Hematopoietic multipotent progenitor cell treated with erythropoietin and hydrocortisone succinate and interleukin-3 and kit ligand, for 8 days (in vitro differentiated cells): ENCODE measurements around the gene TRIM69.
"Not testable (repeated sequence)": the region's sequence is repeated elsewhere in the genome, so short reads cannot be mapped to it uniquely, and the experiment has no call there.

Source experiments
- DNase-seq: peaks from one replicate; pipeline ENCODE4 v3.0.0-alpha.2; 2015

TRIM69 gene, protein sequence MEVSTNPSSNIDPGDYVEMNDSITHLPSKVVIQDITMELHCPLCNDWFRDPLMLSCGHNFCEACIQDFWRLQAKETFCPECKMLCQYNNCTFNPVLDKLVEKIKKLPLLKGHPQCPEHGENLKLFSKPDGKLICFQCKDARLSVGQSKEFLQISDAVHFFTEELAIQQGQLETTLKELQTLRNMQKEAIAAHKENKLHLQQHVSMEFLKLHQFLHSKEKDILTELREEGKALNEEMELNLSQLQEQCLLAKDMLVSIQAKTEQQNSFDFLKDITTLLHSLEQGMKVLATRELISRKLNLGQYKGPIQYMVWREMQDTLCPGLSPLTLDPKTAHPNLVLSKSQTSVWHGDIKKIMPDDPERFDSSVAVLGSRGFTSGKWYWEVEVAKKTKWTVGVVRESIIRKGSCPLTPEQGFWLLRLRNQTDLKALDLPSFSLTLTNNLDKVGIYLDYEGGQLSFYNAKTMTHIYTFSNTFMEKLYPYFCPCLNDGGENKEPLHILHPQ

DNA sequence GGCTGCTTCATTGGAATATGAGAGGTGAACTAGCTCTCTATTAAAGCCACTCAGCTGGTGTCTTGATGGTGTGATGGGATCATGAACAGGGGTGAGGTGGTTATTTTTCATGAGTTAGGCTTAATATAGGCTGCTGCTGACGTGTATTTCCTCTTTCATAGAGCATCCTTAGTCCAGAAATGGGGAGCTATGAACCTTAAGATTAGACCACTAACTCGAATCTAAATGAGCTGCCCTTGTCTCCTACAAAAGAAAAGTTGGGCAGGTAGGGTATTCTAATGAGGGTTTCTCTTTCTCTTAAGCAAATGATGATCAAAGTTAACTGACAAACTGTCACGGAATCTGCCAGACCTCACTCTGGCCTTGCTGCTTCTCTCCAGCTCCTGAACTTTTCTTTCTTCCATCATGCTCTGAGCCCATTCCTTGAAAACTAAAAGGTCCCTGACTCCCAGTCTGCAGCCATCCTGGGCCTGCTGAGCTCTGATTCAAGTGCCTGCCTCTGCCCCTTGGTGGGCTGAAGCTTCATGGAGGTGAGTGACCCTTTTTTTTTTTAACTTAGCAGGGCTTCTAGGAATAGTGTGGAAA lies at the start of gene TRIM69:
TSS of gene TRIM69 (plus strand) at position 348 of the 585 bp plus-strand sequence. CDS start at position 525, 177 bp downstream.
- DNase-seq, result no peak

DNA sequence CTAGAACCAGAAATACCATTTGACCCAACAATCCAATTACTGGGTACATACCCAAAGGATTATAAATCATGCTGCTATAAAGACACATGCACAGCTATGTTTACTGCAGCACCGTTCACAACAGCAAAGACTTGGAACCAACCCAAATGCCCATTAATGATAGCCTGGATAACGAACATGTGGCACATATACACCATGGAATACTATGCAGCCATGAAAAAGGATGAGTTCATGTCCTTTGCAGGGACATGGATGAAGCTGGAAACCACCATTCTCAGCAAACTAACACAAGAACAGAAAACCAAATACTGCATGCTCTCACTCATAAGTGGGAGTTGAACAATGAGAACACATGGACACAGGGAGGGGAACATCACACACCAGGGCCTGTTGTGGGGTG lies 47.0 kb upstream of the TRIM69 start:
- not testable (repeated sequence) for DNase-seq

DNA sequence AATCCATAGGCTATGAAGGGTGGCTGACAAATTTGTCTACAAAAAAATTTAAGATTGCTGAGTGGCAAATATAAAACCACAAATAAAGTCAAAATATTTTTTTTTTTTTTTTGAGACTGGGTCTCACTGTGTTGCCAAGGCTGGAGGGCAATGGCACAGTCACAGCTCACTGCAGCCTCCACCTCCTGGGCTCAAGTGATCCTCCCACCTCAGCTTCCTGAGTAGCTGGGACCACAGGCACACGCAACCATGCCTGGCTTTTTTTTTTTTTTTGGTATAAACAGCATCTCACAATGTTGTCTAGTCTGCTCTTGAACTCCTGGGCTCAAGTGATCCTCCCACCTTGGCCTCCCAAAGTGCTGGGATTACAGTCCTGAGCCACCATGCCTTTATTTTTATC lies 46.1 kb upstream of the TRIM69 start:
- DNase-seq, result not testable (repeated sequence)

DNA sequence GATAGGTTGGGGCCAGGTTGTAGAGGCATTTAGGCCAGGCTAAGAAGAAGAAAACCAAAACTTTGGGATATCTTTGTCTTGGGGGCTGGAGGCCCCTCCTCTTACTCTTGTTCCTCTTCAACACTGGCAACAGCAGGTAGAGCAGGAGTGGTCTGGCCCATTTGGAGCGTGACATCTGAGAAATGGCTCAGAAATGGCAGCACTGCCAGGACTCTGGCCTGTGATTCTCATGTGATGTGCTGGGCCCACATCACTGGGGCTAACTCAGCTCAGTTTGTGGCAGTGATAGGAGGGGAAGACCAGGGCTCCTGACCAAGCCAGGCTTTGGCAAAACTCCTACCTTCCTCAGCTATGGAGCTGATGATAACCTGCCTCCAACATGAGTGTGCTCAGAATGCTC lies 43.7 kb upstream of the TRIM69 start:
- no peak for DNase-seq

DNA sequence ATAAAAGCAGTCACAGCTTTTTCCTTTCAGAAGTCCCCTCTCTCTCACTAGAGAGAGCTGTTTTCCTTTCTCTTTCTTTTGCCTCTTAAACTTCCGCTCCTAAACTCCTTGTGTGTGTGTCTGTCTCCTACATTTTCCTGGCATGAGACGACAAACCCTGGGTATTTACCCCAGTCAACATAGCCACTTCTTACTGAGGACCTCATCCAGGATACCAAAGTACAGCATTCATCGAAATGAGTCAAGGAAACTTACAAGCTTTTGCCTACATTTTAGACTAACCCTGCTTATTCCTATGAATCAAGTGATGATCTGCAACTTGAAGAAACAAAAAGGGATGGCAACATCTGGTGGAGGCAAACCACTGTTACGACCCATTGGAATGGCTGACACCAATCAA lies 41.9 kb upstream of the TRIM69 start:
- no peak for DNase-seq

DNA sequence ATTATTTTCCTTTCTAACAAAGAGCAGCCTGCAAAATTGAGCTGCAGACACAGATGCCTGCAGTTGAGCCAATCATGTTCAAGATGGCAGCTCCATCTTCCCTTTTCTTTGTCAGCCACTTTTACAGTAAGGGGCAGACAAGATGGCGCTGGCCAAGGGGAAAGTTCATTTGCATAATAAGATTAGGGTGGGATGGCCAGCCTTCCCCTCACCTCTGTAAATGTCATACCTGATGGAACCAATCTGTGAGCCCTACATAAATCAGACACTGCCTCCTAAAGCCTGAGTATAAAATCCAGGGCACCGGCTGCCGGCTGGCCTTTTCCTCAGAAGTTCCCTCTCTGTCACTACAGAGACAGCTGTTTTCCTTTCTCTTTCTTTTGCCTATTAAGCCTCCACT lies 41.0 kb upstream of the TRIM69 start:
- no peak for DNase-seq

DNA sequence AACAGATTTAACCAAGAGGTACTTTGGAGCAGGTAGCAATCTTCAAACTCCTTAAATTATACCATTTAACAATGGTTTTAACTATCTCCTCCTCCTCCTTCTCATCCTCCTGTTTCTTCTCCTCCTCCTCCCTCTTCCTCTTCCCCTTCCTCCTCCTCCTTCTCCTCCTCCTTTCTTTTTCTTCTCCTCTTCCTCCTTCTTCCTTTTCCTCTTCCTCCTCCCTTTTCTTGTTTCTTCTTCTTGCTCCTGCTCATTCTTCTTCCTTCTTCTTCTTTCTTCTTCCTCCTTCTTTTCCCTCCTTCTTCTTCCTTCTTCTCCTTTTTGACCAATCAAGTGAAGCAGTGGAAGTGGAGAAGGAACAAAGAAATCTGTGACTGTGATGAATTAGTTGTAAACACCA lies 39.3 kb upstream of the TRIM69 start:
- no peak for DNase-seq

DNA sequence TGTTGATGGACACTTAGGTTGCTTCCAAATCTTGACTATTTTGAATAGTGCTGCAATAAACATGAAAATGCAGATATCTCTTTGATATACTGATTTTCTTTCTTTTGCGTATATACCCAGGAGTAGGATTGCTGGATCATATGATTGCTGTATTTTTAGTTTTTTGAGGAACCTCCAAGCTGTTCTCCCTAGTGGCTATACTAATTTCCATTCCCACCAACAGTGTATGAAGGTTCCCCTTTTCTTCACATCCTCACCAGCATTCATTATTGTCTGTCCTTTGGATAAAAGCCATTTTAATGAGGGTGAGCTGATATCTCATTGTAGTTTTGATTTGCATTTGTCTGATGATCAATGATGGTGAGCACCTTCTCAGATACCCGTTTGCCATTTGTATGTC lies 37.7 kb upstream of the TRIM69 start:
- DNase-seq, result no peak

DNA sequence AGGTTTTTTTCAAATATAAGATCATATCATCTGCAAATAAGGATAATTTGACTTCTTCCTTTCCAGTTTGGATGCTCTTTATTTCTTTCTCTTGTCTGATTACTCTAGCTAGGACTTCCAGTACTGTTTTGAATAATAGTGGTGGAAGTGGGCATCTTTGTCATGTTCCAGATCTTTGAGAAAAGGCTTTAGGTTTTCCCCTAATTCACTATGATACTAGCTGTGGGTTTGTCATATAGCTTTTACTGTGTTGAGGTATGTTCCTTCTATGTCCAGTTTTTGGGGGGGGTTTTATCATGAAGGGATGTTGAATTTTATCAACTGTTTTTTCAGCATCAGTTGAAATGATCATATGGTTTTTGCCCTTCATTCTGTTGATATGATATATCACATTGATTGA lies 35.7 kb upstream of the TRIM69 start:
- DNase-seq, result not testable (repeated sequence)

DNA sequence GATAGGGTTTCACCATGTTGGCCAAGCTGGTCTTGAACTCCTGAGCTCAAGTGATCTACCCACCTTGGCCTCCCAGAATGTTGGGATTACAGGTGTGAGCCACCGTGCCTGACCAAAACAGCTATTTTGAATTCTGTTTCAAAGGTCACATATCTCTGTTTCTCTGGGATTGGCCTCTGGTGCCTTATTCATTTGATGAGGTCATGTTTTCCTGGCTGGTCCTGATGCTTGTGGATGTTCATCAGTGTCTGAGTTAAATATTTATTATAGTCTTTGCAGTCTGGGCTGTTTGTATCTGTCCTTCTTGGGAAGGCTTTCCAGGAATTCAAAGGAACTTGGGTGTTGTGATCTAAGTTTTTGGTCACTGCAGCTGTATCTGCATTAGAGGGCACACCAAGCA lies 30.3 kb upstream of the TRIM69 start:
- DNase-seq, result no peak

DNA sequence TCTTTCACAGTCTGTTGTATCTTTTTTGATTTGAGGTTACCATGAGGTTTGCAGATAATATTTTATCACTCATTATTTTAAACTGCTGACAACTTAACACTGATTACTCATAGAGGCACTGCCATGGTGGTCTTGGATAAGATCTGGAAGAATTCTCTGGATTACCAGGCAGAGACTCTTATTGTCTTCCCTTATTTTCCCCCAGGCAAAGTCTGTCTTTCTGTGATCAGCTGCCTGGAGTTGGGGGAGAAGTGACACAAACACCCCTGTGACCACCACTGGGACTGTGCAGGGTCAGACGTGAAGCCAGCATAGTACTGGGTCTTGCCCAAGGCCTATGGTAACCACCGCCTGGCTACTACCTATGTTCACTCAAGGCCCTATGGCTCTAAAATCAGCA lies 29.9 kb upstream of the TRIM69 start:
- DNase-seq, result no peak

DNA sequence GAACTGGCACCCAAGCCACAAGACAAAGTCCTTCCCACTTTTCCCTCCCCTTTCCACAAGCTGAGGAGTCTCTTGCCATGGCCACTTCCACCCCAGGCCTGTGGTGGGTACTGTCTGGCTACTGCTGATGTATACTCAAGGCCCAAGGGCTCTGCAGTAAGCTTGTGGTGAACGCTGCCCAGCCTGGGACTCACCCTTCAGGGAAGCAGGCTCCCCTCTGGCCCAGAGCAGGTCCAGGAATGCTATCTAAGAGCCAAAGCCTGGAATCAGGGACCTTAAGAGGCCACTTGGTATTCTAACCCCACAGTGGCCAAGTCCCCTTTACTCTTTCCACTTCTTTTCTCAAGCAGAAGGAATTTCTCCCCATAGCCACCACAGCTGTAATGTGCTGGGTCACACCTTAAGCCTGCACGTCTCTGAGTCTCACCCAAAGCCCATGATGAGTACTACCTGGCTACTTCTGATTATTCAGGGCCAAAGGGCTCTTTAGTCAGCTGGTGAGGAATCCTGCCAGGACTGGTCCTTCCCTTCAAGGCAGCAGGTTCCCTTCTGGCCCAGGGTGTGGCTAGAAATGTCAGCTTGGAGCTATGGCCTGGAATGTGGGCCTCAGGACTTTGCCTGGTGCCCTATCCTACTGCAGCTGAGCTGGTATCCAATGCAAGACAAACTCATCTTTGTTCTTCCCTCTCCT lies 29.2 kb upstream of the TRIM69 start:
- DNase-seq, result no peak

DNA sequence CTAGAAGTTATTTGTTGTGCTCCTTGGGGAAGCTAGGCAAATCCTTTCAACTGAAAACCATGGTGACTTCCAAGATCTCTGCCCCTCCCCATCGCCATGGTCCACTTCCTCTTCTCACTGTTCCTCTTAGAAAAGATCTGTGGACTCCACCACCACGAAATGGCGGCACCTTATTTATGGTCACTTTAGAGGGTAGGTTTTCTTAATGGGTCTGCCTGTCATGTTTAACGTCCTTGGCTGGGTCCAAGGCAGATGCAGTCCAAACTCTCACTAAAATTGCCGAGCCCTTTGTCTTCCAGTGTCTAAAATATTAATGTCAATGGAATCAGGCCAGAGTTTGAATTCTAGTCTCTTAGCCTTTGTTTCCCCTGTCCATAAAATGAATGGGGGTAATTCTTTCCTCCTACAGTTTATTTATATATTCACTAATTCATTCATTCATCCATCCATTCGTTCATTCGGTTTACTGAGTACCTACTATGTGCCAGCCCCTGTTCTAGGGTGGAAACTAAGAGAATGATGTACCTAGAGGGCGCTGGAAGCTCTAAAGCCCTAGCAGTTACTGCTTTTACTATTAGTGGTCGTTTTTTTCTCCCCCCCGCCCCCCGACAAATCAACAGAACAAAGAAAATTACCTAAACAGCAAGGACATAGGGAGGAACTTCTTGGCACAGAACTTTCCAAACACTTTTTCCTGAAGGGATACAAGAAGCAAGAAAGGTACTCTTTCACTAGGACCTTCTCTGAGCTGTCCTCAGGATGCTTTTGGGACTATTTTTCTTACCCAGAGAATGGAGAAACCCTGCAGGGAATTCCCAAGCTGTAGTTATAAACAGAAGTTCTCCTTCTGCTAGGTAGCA lies 25.9 kb upstream of the TRIM69 start:
- DNase-seq, result peak; percentile 72

DNA sequence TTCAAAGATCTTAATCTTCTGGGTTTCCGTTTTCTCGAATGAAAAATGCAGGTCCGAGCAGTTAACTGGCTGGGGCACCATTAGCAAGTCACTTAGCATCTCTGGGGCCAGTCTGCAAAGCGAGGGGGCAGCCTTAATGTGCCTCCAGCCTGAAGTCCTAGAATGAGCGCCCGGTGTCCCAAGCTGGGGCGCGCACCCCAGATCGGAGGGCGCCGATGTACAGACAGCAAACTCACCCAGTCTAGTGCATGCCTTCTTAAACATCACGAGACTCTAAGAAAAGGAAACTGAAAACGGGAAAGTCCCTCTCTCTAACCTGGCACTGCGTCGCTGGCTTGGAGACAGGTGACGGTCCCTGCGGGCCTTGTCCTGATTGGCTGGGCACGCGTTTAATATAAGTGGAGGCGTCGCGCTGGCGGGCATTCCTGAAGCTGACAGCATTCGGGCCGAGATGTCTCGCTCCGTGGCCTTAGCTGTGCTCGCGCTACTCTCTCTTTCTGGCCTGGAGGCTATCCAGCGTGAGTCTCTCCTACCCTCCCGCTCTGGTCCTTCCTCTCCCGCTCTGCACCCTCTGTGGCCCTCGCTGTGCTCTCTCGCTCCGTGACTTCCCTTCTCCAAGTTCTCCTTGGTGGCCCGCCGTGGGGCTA lies 25.1 kb upstream of the TRIM69 start, which contains the start of the genes B2M and PATL2:
TSS of gene B2M (plus strand) at position 422 of the 647 bp plus-strand sequence. CDS start at position 452, 30 bp downstream.
TSS of gene PATL2 (minus strand) at position 228 of the 647 bp plus-strand sequence. CDS start 34,833 bp downstream, outside the sequence.
- DNase-seq, result peak; percentile 98

DNA sequence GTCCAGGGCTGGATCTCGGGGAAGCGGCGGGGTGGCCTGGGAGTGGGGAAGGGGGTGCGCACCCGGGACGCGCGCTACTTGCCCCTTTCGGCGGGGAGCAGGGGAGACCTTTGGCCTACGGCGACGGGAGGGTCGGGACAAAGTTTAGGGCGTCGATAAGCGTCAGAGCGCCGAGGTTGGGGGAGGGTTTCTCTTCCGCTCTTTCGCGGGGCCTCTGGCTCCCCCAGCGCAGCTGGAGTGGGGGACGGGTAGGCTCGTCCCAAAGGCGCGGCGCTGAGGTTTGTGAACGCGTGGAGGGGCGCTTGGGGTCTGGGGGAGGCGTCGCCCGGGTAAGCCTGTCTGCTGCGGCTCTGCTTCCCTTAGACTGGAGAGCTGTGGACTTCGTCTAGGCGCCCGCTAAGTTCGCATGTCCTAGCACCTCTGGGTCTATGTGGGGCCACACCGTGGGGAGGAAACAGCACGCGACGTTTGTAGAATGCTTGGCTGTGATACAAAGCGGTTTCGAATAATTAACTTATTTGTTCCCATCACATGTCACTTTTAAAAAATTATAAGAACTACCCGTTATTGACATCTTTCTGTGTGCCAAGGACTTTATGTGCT lies 24.5 kb upstream of the TRIM69 start:
- DNase-seq, result peak; percentile 66

DNA sequence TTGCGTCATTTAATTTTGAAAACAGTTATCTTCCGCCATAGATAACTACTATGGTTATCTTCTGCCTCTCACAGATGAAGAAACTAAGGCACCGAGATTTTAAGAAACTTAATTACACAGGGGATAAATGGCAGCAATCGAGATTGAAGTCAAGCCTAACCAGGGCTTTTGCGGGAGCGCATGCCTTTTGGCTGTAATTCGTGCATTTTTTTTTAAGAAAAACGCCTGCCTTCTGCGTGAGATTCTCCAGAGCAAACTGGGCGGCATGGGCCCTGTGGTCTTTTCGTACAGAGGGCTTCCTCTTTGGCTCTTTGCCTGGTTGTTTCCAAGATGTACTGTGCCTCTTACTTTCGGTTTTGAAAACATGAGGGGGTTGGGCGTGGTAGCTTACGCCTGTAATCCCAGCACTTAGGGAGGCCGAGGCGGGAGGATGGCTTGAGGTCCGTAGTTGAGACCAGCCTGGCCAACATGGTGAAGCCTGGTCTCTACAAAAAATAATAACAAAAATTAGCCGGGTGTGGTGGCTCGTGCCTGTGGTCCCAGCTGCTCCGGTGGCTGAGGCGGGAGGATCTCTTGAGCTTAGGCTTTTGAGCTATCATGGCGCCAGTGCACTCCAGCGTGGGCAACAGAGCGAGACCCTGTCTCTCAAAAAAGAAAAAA lies 23.9 kb upstream of the TRIM69 start:
- peak; percentile 90 for DNase-seq

DNA sequence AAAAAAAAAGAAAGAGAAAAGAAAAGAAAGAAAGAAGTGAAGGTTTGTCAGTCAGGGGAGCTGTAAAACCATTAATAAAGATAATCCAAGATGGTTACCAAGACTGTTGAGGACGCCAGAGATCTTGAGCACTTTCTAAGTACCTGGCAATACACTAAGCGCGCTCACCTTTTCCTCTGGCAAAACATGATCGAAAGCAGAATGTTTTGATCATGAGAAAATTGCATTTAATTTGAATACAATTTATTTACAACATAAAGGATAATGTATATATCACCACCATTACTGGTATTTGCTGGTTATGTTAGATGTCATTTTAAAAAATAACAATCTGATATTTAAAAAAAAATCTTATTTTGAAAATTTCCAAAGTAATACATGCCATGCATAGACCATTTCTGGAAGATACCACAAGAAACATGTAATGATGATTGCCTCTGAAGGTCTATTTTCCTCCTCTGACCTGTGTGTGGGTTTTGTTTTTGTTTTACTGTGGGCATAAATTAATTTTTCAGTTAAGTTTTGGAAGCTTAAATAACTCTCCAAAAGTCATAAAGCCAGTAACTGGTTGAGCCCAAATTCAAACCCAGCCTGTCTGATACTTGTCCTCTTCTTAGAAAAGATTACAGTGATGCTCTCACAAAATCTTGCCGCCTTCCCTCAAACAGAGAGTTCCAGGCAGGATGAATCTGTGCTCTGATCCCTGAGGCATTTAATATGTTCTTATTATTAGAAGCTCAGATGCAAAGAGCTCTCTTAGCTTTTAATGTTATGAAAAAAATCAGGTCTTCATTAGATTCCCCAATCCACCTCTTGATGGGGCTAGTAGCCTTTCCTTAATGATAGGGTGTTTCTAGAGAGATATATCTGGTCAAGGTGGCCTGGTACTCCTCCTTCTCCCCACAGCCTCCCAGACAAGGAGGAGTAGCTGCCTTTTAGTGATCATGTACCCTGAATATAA lies 23.0 kb upstream of the TRIM69 start:
- peak; percentile 77 for DNase-seq

DNA sequence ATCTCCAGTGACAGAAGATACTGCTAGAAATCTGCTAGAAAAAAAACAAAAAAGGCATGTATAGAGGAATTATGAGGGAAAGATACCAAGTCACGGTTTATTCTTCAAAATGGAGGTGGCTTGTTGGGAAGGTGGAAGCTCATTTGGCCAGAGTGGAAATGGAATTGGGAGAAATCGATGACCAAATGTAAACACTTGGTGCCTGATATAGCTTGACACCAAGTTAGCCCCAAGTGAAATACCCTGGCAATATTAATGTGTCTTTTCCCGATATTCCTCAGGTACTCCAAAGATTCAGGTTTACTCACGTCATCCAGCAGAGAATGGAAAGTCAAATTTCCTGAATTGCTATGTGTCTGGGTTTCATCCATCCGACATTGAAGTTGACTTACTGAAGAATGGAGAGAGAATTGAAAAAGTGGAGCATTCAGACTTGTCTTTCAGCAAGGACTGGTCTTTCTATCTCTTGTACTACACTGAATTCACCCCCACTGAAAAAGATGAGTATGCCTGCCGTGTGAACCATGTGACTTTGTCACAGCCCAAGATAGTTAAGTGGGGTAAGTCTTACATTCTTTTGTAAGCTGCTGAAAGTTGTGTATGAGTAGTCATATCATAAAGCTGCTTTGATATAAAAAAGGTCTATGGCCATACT lies 21.1 kb upstream of the TRIM69 start:
- DNase-seq, result no peak

DNA sequence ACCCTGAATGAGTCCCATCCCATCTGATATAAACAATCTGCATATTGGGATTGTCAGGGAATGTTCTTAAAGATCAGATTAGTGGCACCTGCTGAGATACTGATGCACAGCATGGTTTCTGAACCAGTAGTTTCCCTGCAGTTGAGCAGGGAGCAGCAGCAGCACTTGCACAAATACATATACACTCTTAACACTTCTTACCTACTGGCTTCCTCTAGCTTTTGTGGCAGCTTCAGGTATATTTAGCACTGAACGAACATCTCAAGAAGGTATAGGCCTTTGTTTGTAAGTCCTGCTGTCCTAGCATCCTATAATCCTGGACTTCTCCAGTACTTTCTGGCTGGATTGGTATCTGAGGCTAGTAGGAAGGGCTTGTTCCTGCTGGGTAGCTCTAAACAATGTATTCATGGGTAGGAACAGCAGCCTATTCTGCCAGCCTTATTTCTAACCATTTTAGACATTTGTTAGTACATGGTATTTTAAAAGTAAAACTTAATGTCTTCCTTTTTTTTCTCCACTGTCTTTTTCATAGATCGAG lies 20.5 kb upstream of the TRIM69 start:
- DNase-seq, result no peak
